DMS114 treated with DMSO at 0.1 percent for 48 hours (cell line): Measurements from ENCODE around the gene CDKL4.
A peak's percentile ranks its signal among the peaks of the same experiment; 100 is the strongest.
"Not testable (repeated sequence)": the region's sequence is repeated elsewhere in the genome, so short reads cannot be mapped to it uniquely, and the experiment has no call there.

Source experiments
- DNase-seq: peaks from one replicate; lab custom pipeline; 2025; ENCODE audit not compliant: unreplicated experiment; lab: John Stamatoyannopoulos, UW

CDKL4 gene

DNA sequence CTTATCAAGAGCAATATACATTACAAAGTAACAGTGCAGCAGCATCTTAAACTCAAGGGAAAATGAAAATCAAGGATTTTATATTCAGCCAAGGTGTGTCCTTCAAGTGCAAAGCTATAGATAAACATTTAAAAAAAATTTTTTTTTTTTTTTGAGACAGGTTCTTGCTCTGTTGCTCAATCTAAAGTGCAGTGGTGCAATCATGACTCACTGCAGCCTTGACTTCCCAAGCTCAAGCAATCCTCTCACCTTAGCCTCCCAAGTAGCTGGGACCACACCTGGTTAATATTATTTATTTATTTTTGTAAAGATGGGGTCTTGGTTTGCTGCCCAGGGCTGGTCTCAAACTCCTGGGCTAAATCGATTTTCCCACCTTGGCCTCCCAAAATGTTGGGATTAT, 9.0 kb downstream of the CDKL4 start:
- no peak for DNase-seq

DNA sequence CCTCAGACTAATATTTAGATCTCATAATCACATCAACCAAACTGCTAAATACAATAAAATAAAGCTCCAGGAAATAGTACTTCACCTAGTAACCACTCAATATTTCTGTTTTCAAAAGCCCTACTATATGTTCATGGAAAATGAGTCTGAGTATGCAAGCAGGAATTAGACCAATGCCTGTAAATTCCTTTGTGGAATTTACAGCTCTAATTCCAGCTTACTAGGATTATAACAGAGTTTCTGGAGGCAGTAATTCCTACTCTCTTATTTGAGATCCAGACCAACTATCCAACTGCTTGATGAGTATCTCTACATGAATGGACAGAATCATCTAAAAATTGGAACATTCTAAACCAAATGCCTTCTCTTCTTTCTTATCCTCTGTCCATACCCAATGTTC, 11.6 kb downstream of the CDKL4 start:
- no peak for DNase-seq

DNA sequence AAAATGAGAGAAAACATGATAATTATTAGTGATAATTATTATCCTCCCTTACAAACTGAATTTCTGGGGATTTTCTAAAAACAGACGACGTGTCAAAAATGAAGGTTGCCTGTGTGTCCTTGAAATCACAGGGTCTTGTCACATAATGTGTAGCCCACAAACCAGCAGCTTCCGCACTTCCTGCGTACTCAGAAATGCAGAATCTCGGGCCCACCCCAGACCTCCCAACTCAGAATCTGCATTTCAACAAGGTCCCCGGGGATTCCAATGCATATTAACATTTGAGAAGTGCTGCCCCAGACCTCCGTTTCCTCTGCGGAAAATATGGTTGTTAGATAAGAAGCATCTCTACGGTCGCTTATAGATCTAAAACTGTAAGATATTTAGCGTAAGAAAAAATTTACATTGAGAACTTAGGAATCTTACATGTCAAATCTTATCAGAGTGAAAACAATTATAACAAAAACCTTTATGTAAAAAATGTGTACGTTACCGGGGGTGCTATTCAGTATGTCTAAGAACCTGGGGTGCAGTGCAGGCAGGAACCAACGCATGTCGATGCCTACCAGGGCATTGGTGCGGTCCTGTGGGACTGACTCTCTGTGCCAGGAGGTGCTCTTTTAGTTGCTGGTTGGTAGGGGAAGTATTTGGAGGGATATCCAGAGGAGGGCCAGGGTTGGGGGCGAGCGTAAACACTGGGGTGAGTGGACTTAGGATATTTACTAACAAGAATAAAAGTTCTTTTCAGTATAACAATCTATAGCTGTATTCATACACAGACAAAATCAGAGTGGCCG, 15.2 kb downstream of the CDKL4 start:
- DNase-seq = no peak

DNA sequence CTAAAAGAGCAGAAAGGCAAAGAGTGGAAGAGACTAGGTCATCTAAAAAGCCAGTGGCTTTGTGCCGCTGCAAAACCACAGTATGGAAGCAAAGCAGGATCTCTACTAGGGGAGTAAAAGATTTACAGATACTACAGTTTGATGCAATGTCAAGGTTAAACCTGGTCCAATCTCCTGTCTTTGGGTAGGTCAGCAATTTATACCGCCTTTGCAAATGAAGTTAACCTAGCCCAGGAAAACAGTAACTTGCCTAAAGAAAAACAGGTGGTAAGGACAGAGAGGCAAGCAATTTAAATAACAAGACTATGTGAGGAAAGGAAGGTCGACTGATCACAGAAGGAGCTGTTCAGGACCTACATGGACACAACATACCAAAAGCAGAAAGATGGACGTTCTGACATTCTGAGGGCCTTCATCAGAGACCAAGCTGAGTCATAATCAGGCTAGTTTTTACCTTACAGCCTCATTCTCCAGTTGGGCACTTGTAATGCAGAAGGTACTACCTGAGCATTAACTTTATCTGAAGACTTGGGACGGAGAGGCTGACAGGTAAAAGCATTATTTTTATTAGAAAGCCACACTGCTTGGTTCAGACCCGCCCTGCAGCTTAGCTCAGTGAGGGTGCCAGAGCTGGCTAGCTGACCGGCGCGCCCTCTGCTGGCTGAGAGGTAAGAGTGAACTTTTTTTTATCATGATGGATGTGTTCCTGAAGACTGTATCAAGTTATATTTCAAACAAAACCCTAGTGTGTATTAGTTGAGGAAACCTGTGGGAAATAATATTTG, 15.9 kb downstream of the CDKL4 start:
- DNase-seq = peak; percentile 65

DNA sequence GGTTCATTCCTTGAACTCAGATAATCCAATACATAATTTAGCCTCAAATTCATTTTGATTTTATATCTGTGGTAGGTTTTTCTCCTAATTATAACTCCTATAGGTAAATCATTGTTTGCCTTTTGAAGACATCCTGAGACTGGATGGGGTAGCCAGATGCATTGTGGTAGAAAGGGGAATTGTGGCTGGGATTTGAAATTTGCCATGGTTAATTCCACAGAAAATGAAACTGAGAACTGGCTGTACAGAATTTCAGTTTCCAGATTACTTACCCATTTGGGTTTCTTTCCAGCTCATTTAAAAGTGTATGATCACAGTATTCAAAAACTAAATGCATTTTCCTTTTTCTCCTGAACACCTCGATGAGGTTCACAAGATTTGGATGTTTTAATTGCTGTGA, 18.2 kb downstream of the CDKL4 start:
- no peak for DNase-seq

DNA sequence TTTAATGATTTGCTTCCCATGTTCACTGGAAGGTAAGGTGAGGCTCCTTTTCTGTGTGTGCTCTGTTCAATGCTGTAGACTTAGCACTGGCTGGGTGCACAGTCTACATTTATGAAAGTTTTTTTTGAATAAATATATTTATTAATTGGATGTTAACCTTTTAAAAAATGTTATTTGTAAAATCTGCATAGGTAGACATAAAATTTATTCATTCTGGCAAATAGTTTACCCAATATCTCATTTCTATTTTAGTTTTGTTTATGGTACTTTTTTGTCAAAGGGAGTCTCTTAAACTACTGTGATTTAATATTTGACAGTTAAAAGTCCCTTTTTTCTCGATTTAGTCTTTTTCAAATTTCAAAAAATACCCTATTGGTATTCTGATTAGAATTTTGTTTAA, 19.9 kb downstream of the CDKL4 start:
- no peak for DNase-seq

DNA sequence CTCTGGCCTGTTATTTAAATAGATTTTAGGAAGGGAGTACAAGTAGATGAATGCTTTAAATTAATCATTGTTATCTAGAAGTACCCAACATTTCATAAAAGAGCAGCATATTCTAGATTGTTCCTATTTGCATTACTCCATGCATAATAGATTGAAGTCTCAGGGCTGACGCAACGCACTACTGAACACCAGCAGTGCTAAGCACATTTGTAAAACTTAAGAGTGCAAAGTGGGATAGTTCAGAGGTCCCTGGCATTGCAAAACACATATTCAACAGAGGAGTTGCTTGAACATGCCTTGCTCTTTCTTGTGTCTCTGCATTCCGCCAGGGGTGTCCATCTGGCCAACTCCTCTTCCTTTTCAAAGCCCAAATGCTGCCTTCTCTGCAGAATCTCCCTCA, 22.3 kb downstream of the CDKL4 start:
- DNase-seq = no peak

DNA sequence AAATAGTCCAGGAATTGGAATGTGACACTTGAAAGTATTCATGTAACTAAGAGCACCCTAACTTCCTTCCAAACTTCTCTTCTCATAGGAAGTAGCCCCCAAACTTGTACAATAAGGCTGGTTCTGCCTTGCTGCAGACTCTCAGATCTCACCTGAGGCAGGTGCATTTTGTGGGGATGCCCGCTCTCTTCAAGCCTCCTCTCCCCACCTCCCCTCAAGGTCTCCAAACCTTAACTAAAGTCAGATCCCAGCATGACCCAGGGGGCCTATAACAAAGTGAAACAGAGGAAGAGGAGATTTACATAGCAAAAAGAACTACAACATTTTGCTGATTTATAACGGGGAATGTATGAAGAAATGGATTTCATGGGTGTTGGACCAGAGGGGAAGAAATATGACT, 23.6 kb downstream of the CDKL4 start:
- no peak for DNase-seq

DNA sequence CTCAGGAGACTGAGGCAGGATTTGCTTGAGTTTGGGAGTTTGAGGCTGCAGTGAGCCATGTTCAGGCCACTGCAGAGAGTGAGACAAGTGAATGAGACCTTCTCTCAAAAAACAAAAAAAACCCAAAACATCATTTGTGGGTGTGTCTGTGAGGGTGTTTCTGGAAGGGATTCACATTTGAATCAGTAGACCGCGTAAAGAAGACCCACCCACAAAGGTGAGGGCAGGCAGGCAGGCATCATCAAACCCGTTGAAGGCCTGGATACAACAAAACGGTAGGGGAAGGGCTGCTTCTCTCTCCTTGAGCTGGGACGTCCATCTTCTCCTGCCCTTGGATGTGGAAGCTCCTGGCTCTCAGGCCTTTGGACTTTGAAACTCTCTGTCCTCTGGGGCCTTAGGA, 25.4 kb downstream of the CDKL4 start:
- DNase-seq = no peak

DNA sequence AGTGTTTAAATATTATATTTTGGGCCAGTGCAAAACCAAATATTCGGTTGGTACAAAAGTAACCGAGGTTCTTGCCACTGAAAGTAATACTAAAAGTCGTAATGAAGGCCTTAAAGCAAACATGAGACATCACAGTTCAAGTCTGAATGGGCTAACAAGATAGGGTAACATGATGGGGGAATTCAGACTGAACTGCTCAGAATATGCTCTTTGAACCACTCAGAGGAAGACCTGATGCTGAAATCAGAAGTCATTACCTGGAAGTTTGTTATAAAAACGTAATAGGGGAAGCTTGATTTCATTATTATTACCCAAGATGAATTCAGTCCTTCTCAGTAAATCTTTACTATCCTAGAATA, 26.6 kb downstream of the CDKL4 start:
- DNase-seq = no peak

DNA sequence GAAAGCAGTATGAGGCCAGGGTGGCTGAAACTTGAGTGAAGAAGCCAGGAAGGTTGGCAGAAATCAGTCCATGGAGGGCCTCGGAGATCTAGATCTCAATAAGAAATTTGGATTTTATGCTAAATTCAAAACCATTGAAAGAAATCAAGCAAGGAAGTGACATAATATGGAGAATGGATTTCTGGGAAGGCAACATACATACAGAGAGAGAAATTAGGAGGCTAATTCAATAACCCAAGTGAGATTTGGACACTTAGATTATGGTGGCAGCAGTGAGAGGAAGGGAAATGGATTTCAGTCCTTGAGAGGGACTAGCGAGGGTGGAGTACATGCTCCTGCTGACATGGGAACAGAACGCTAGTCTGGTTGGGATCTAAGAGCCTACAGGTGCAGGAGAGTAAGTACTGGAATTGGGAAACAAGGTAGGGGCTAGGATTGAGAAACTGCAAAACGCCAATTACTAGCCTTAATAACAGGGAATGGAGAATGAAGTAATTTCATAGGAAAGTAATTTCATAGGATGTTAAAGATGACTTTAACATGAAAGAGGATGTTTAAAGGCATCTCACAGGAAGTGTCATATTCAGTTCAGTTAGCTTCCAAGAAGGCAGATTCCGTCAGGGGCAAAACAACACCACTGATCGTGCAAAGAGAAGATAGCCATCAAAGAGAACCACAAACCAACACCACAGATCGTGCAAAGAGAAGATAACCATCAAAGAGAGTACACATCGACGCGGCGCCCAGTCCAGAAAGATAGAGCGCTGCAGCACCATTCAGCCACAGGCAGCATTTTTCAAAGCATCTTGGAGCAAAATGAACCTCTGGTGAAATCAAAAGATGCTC, 27.2 kb downstream of the CDKL4 start:
- DNase-seq = no peak

DNA sequence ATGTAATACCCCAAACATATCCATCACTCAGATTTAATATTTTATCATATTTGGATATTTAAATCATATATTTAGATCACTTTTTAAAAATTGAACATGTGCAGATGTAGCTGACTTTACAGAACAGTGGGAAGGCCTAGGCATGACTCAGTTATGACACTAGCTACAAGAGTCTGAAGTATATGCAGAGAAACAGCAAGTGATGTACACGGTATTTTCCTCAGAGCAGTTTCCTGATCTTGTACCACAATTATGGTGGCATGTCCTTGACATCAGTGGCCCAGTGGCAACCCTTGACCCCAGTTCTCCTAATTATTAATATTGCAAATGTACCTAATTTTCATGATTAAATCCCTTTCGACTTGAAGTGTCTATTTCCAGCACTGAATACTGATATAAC, 28.2 kb downstream of the CDKL4 start:
- no peak for DNase-seq

DNA sequence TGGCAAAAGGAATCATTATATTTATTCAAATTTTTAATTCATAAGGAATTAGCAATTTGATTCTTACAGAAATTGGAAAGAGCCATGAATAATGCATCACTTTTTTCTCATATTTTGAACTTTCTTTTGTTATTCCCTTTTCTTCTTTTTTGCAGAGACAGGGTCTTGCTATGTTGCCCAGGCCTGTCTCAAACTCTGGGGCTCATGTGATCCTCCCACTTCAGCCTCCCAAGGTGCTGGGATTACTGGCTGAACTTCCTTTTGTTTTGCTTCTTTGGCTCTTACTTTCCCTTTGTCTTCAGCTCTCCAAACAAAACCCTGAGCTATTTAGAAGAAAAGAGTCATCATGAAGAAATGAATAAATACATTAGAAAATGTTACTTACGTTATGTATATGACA, 30.8 kb downstream of the CDKL4 start:
- no peak for DNase-seq

DNA sequence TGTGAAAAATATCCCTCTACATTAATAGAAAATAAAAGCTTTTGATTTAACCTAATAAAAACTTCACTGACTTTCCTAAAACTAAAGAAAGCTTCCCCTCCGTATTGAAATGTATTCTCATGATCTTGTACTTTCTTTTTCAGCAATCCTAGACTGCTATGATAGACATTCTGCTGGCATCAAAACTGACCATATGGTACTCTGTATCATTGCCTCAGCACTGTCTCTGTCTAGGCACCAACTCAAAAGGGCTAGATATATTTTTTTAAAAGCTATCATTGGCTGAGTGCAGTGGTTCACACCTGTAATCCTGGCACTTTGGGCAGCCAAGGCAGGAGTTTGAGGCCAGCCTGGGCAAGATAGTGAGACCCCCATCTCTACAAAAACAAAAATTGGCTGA, 32.9 kb downstream of the CDKL4 start:
- no peak for DNase-seq

DNA sequence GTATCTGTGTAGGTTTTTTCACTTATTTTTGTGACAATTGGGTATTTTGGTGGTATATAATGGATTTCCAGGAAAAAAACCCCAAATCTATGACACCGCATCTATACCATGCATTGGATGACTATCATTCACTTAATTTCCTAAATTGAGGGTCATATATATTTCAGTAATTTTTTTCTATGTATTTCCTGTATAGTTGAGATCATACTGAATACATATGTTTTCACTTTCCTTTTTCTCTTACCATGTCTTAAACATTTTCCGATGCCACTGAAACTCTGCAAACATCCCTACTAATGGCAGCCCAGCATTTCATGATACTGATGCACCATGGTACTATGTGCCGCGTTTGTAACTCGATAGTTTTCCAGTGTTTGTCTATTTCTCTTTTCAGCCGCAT, 40.4 kb downstream of the CDKL4 start:
- DNase-seq = no peak

DNA sequence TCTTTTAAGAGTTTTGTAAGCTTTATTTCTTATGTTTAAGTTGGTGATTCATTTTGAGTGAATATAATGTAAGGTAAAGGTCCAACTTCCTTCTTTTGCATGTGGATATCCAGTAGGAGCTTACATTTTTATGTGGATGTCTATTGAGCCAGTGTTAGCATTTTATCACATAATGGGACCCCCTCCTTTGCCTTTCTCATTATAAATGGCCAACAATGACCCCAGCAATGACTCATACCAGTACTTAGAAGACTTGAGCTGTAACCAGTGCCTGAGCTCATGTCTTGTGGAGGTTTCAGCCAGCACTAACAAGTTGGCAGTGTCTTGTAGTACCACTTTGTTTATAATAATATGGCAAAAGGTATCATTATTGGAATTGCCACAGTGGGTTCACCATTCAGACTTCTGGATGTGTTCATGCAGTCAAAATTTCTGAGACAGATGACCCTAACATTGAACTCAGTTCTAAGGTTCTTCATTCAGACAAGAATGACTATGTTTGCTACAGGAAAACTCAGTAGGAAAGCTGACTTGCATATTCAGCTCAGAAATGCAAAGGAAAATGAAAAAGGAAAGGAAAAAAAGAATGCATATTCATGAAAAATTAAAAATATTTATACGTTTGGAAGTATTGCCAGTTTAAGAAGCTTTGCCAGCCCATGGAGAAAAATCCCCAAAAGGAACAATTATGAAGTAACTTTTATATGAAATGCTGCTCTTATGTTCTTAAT, 41.0 kb downstream of the CDKL4 start:
- DNase-seq = no peak

DNA sequence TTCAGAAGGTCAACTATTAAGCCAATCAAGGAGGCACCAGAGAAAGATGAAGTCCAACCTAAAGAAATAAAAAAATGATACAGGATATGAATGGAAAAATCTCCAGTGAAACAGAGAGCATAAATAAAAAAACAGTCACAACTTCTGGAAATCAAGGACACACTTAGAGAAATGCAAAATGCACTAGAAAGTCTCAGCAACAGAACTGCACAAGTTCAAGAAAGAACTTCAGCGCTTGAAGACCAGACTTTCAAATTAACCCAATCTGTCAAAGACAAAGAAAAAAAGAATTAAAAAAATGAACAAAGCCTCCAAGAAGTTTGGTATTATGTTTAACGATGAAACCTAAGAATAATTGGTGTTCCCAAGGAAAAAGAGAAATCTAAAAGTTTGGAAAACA, 46.8 kb downstream of the CDKL4 start:
- DNase-seq = not testable (repeated sequence)

DNA sequence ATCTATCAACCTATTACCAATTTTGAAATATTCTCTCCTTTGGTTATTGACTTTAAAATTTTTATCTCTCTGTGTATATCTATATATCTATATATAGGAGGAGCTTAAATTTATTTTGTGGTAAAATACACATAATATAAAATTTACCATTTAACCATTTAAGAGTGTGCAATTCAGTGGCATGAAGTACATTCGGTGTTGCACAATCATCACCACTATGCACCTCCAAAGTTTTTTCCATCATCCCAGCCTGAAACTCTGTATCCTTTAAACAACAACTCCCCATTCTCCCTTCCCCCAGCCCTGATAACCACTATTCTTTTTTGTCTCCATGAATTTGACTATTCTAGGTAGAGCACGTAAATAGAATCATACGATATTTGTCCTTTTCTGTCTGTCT, 49.1 kb downstream of the CDKL4 start:
- DNase-seq = no peak

DNA sequence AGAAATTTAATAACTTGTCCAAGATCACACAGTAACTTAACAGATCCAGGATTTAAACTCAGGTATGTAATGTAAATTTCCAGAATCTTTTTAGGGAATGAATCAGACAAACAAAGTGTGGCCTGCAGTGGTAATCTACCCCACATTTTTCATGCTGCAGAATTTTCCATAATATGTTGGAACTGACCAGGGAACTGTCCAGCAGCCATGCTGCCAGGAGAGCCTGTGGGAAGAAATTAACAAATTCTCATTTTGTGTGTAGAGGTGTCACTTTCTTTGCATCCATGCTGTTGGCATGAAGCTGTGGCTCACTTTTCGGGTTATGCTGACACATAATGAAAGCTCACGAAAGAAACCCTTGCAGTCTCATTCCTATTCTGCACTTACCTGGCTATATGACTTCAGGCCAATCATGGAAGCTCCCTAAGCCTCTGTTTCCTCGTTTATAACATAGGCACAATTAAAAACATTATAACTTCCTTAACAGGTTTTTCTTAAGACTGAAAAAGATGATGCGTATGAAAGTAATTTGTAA, 54.7 kb downstream of the CDKL4 start:
- no peak for DNase-seq

DNA sequence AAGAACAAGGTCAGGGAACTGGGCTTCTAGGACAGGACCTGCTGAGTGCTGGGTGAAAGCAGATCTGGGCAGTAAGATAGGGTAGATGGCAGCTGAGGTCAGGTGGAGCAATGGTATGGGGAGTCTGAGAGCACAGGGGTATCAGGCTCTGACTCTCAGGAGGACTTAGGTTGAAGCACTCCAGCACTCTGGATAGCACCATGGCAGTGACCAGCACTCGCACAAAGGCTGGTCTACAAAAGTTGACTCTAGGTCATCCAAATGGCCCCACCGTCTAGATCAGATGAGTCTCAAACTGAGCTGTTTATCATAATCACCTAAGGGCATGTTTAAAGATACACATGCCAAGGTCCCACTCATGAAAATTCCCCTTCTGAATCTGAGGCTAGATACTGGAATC, 60.1 kb downstream of the CDKL4 start:
- no peak for DNase-seq

DNA sequence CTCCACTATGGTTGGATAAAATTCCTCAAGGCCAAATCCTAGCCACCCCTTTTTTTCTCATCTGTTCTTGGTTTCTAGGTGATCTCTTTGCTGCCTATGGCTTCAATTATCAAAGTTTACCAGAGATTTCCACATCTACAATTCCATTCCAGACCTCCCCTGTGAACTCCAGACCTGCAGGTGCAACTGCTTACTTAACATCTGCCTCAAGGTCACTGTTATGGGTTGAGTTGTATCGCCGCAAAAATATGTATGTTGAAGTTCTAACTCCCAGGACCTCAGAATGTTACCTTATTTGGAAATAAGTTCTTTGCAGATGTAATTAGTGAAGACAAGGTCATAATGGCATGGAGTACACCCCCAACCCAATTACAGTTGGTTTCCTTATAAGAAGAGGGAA, 62.5 kb downstream of the CDKL4 start:
- no peak for DNase-seq
